Posterior vena cava (tissue), 2 donors: Measurements from ENCODE around the gene OMA1. TPM values are rescaled to one million over a fixed set of nuclear protein-coding genes. Genes with fewer than 3 reads are reported as not detected.
"Not testable (repeated sequence)": the region's sequence is repeated elsewhere in the genome, so short reads cannot be mapped to it uniquely, and the experiment has no call there.

Source experiments
- DNase-seq: peaks from one replicate; pipeline ENCODE4 v3.0.0-alpha.2; 2020; ENCODE audit warnings: low spot score
- intact Hi-C, 2 donors: fragments of 100-400 bp; cut with DNase I; formaldehyde crosslinking; loops; one replicate each; pipeline versions ENCODE4 v1.14.1 to v1.14.2; 2022 to 2023
- total RNA-seq, 2 donors: library from RNA; stranded (reverse); fragmentation: NEBNext Ultra II Directional; extraction: Animal tissue kit (Norgen Biotek cat#: 25700); gene quantifications; one replicate each; pipeline ENCODE4 v1.2.1, GENCODE V29; 2021
- donor health status: DM: yes; HTN: yes; CAD: no.
- donor health status: DM: yes; HTN: yes; CAD: no.

OMA1 gene
- total RNA-seq, 2 donors from 2014 or later = 14.1 to 27.2 TPM

DNA sequence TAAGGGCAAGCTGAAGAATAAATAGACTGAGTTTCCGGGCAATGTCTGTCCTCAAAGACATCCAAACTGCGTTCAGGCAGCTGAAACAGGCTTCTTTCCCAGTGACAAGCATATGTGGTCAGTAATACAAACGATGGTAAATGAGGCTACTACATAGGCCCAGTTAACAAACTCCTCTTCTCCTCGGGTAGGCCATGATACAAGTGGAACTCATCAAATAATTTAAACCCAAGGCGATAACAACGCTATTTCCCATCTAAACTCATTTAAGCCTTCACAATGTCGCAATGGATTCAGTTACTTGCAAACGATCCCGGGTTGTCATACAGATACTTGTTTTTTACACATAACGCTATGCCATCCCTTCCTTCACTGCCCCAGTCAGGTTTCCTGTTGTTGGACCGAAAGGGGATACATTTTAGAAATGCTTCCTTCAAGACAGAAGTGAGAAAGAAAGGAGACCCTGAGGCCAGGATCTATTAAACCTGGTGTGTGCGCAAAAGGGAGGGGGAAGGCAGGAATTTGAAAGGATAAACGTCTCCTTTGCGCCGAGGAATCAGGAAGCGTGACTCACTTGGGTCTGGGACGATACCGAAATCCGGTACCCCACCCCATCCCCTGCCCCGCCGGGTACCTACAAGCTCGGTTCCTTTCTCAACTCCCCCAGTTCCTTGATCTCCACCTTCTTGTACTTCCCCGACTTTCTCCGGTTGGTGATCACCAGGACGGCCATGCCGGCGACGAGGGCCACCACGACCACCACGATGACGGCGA lies 29.2 kb upstream of the OMA1 start:
- intact Hi-C loops = no loop called here
- DNase-seq = no peak

- no peak for DNase-seq
- intact Hi-C loops = no loop called here
These were observed 28.3 kb upstream of the OMA1 start for GRCh38 chr1:58574816-58575215.

- DNase-seq = no peak
- intact Hi-C loops = no loop called here
These were observed 27.4 kb upstream of the OMA1 start for GRCh38 chr1:58573705-58574591.

DNA sequence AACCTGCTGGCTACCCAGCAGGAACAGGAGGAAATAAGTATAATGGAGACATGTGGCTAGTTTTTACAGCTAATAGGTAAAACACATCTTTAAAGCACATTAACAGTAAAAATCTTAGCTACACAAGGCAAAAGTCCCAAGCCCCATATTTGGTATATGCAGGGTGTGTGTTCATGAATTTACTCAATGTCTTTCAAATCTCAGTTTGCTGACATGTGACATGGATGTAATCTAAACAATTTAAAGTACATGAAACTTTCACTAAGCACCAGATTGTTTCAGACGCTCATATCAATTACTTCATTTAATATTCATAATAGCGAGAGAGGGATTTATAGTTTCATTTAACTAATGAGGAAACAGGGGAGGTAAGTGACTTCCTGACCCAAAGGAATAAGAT lies 26.6 kb upstream of the OMA1 start:
- intact Hi-C loops = no loop called here
- DNase-seq = no peak

GRCh38 chr1:58572690-58573089 lies 26.2 kb upstream of the OMA1 start:
- intact Hi-C loops = no loop called here
- no peak for DNase-seq

DNA sequence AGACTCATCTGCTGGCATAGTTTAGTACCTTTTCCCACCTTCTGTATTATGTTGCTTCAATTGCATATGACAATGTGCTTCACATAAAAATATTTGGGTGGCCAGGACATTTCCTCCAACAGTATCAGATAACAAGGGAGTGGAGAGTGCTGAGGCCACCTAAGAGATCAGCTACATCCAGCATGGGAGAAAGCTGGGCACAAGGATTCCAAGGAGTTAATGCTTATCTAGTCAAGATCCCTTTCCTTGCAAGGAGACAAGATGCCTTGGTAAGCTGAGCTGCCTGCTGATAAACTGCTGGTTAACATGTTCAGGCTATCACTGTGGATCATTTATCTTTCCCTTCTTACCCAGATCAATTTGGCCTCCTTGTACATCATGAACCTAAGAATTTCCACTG lies 25.1 kb upstream of the OMA1 start:
- intact Hi-C loops = no loop called here
- DNase-seq = no peak

- intact Hi-C loops = no loop called here
- DNase-seq = no peak
These were observed 24.3 kb upstream of the OMA1 start for GRCh38 chr1:58570817-58571216.

- intact Hi-C loops = no loop called here
- no peak for DNase-seq
These were observed 23.6 kb upstream of the OMA1 start for GRCh38 chr1:58570094-58570493.

DNA sequence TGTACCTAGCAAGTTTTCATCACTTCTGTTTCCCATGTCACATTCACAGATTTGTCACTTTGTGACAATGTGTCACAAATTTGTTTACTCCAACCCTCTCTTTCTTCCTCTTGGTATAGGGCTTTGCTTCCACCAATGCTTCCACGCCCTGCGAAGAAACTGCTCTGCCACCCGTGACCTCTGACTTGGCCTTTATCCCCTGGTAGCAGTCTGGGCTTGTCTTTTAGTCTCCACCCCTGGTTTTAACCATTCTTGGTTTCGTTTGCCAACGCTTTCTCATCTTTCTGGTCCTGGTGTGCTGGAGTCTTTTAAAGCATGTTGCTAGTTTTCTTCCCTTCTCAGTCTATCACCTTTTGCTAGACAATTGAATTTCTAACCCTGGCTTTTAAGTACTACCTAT lies 22.4 kb upstream of the OMA1 start:
- intact Hi-C loops = no loop called here
- no peak for DNase-seq

- no peak for DNase-seq
- intact Hi-C loops = no loop called here
These were observed 21.8 kb upstream of the OMA1 start for GRCh38 chr1:58568271-58568860.

DNA sequence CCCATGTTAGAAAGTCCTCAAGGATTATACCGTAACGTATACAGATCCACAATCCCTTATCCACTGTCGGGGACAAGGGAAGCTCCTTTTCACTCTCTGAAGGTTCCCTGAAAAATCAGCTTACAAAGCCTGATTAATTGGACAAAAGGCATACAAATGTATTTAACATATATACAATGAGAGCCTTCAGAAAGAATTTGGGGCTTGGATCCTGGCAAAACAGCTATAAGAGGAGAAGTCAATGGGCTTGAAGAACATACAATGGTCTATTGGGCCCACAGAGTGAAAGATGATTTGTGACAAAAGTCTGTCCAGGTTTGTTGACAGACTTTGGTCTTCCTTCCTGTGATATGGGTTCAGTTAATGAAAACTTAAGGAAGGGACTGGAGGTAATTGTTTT lies 19.8 kb upstream of the OMA1 start:
- DNase-seq = no peak
- intact Hi-C loops = no loop called here

DNA sequence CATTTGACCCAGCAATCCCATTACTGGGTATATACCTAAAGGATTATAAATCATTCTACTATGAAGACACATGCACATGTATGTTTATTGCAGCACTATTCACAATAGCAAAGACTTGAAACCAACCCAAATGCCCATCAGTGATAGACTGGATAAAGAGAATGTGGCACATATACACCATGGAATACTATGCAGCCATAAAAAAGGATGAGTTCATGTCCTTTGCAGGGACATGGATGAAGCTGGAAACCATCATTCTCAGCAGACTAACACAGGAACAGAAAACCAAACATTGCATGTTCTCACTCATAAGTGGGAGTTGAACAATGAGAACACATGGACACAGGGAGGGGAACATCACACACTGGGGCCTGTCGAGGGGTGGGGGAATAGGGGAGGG lies 17.2 kb upstream of the OMA1 start:
- intact Hi-C loops, DNase-seq: not testable (repeated sequence)

- intact Hi-C loops = no loop called here
- no peak for DNase-seq
These were observed 15.1 kb upstream of the OMA1 start for GRCh38 chr1:58561633-58562032.

DNA sequence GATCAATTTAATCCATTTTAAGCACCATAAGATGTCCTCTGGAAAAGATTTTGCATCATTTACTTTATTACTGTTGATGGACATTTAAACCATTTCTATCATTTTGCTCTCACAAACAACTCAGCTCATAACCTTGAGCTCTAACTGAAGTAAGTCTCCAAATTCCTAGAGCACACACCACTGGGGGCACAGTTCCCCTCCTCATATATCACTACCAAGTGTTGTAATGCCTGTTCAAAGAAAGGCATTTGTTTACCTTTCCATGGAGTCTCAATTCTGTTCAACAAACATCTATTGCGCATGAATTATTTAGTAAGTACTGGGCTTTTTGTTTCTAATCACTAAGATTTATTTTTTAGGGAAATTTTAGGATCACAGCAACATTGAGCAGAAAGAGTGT lies 8.9 kb upstream of the OMA1 start:
- intact Hi-C loops = no loop called here
- no peak for DNase-seq

- intact Hi-C loops = loop anchor here in 1 of 2 donors (2.0 kb wide), 1 partner anchor 45 kb away; no protein-coding TSS in a partner anchor
These were observed 4.9 kb upstream of the OMA1 start for GRCh38 chr1:58551186-58552140.

GRCh38 chr1:58549291-58549690 lies 2.8 kb upstream of the OMA1 start:
- intact Hi-C loops = loop anchor here (10.0 kb wide), 1 partner anchor 106 kb away; no protein-coding TSS in a partner anchor
- not testable (repeated sequence) for DNase-seq

More at GRCh38 chr1:58551186-58552140, 4.9 kb upstream of the OMA1 start:
- DNase-seq = no peak

DNA sequence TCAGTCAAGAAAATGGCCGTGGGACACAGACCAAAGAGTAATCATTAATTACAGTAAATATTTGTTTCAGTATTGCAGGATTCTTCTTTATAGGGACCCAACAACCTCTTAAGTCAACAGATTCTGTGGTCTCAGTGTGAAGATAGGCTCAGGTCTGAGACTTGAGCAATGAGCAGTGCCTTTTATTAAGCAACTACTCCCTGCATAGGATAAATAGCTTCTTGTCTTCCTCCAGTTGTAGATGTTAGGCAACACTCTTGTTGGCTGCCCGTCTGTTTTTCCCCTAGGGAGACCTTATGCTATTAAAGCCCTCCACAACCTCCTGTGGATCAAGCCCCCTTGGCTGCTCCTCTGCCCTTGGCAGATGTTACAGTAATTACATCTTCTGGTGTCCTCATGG lies 1.8 kb upstream of the OMA1 start:
- DNase-seq = no peak
- intact Hi-C loops = loop anchor here (10.0 kb wide), 1 partner anchor 106 kb away; no protein-coding TSS in a partner anchor

GRCh38 chr1:58545591-58546519 lies 671 bp downstream of the OMA1 start:
- intact Hi-C loops = loop anchor here (10.0 kb wide), 1 partner anchor 109 kb away; no protein-coding TSS in a partner anchor
- DNase-seq = peak; percentile 96
